Upper lobe of left lung (tissue), 6 donors: ENCODE data around the gene MRPS5. TPM values are rescaled to one million over a fixed set of nuclear protein-coding genes. Genes with fewer than 3 reads are reported as not detected.
"Not testable (repeated sequence)": the region's sequence is repeated elsewhere in the genome, so short reads cannot be mapped to it uniquely, and the experiment has no call there.

ENCODE experiments used
- ATAC-seq, 2 donors: fragments of 200-7000 bp; cut with Tn5 transposase; one replicate each; pipeline ENCODE4 v1.9.1; 2022; ENCODE audit warnings: mild to moderate bottlenecking in 2 of 2, moderate library complexity in 2 of 2; ENCODE audit not compliant: low FRiP score in 2 of 2
- DNase-seq, 2 donors: peaks; one replicate each; pipeline ENCODE4 v3.0.0-alpha.2; 2019 to 2020
- H3K27ac ChIP-seq, 4 donors: fragments of 200-600 bp; sonication (generic); one replicate each; pipeline ENCODE4 v1.5.1; 2016 to 2019
- H3K27me3 ChIP-seq, 4 donors: fragments of 200-600 bp; sonication (generic); one replicate each; pipeline ENCODE4 v1.5.1; 2017 to 2019
- H3K36me3 ChIP-seq, 4 donors: fragments of 200-600 bp; sonication (generic); one replicate each; pipeline ENCODE4 v1.5.1; 2016 to 2019
- H3K4me1 ChIP-seq, 4 donors: fragments of 200-600 bp; sonication (generic); one replicate each; pipeline ENCODE4 v1.5.1; 2018 to 2019
- H3K4me3 ChIP-seq, 4 donors: fragments of 200-600 bp; sonication (generic); one replicate each; pipeline ENCODE4 v1.5.1; 2017 to 2019; ENCODE audit warnings: mild to moderate bottlenecking in 2 of 4, moderate library complexity in 1 of 4
- H3K9me3 ChIP-seq, 4 donors: fragments of 200-600 bp; sonication (generic); one replicate each; pipeline ENCODE4 v1.5.1; 2018 to 2019
- CTCF ChIP-seq, 6 experiments: fragments of 450-650 bp in 4 of 6; fragments of 200-600 bp in 2 of 6; sonication (generic) in 2 of 6; IDR thresholded peaks; one replicate each; pipeline ENCODE4 v1.5.1; 2016 to 2019; ENCODE audit warnings: antibody characterized with exemption in 6 of 6
- EP300 ChIP-seq, 4 donors: sonication (generic); formaldehyde crosslinking; IDR thresholded peaks; one replicate each; pipeline ENCODE4 v1.5.1; 2017; ENCODE audit warnings: antibody characterized with exemption in 4 of 4, control low read depth in 2 of 4
- POLR2A ChIP-seq, 4 donors: fragments of 450-650 bp; IDR thresholded peaks; one replicate each; pipeline ENCODE4 v1.5.1; 2016 to 2017; ENCODE audit warnings: antibody characterized with exemption in 4 of 4, mild to moderate bottlenecking in 2 of 4
- POLR2AphosphoS5 ChIP-seq, 2 donors: sonication (generic); formaldehyde crosslinking; IDR thresholded peaks; one replicate each; pipeline ENCODE4 v1.5.1; 2017; ENCODE audit warnings: antibody characterized with exemption in 2 of 2
- WGBS, 2 donors: methylation state at CpG; one replicate each; pipeline ENCODE4 v1.1.5; 2017 to 2018; 5-methylcytosine and 5-hydroxymethylcytosine counted together
- total RNA-seq, 6 donors: library from RNA; depleted of rRNA in 4 of 6; stranded (reverse); fragments of >200 nt in 4 of 6; gene quantifications; one replicate each; pipeline versions ENCODE4 v1.1.0 to v1.2.1, GENCODE V29; 2016 to 2021
- donor health status: DM: no; HTN: no; CAD: no; lungs with moderate emphysema.
- donor health status: DM: no; HTN: yes; CAD: no; lungs with severe emphysema.

MRPS5 gene
- total RNA-seq, 6 donors from 2014 or later: 37.5 to 77.5 (median 47.9) TPM

- Histone ChIP-seq H3K27ac (no peak overlapping the region), H3K4me1 (peaks cover 0 to 16% (median 0%) of the 10 kb centered on the region in 4 donors), H3K27me3 (no peaks in the 10 kb centered on the region), H3K4me3 (no peak overlapping the region), H3K9me3 (no peaks in the 10 kb centered on the region), H3K36me3 (peaks cover 25 to 80% (median 41%) of the 10 kb centered on the region in 4 donors)
- WGBS, 2 donors: 83 to 95% methylated on average over 7 of the region's 7 CpGs
- no peak for DNase-seq
- no peak for ATAC-seq
- TF ChIP-seq POLR2A (IDR thresholded peaks at IDR 0.05) (no peak), POLR2AphosphoS5 (IDR thresholded peaks at IDR 0.05) (no peak), EP300 (IDR thresholded peaks at IDR 0.05) (no peak), CTCF (IDR thresholded peaks at IDR 0.05) (no peak)
Measured at GRCh38 chr2:95113464-95113863, 8.1 kb downstream of the MRPS5 start.

GRCh38 chr2:95110395-95110794, 11.2 kb downstream of the MRPS5 start:
- no peak for DNase-seq
- Histone ChIP-seq H3K4me3 (no peak overlapping the region), H3K9me3 (no peaks in the 10 kb centered on the region), H3K36me3 (peaks cover 51 to 94% (median 72%) of the 10 kb centered on the region in 4 donors), H3K4me1 (peaks cover 0 to 8% (median 0%) of the 10 kb centered on the region in 4 donors), H3K27me3 (no peaks in the 10 kb centered on the region), H3K27ac (no peak overlapping the region)
- no peak for ATAC-seq
- no peak for TF ChIP-seq POLR2A (IDR thresholded peaks at IDR 0.05)
- no peak for TF ChIP-seq EP300 (IDR thresholded peaks at IDR 0.05)

GRCh38 chr2:95109260-95109659, 12.3 kb downstream of the MRPS5 start:
- H3K4me1 ChIP-seq: no peaks in the 10 kb centered on the region
- no peak overlapping the region for H3K27ac ChIP-seq
- ATAC-seq (no peak), DNase-seq (no peak)
- peaks cover 52 to 99% (median 76%) of the 10 kb centered on the region in 4 donors for H3K36me3 ChIP-seq
- H3K27me3 ChIP-seq: no peaks in the 10 kb centered on the region
- H3K4me3 ChIP-seq: no peak overlapping the region
- TF ChIP-seq POLR2A (IDR thresholded peaks at IDR 0.05): no peak
- no peak for TF ChIP-seq EP300 (IDR thresholded peaks at IDR 0.05)
- TF ChIP-seq CTCF (IDR thresholded peaks at IDR 0.05): no peak
- no peak for TF ChIP-seq POLR2AphosphoS5 (IDR thresholded peaks at IDR 0.05)
- 84 to 87% methylated on average over 6 of the region's 6 CpGs for WGBS, 2 donors
- no peaks in the 10 kb centered on the region for H3K9me3 ChIP-seq

GRCh38 chr2:95106081-95106480, 15.5 kb downstream of the MRPS5 start:
- no peak overlapping the region for H3K27ac ChIP-seq
- no peak overlapping the region for H3K4me3 ChIP-seq
- H3K27me3 ChIP-seq: no peaks in the 10 kb centered on the region
- TF ChIP-seq POLR2AphosphoS5 (IDR thresholded peaks at IDR 0.05) (no peak), POLR2A (IDR thresholded peaks at IDR 0.05) (no peak)
- no peaks in the 10 kb centered on the region for H3K4me1 ChIP-seq
- H3K9me3 ChIP-seq: no peaks in the 10 kb centered on the region
- DNase-seq (no peak), ATAC-seq (no peak)
- H3K36me3 ChIP-seq: peaks cover 55 to 100% (median 76%) of the 10 kb centered on the region in 4 donors
- 78 to 89% methylated on average over 2 of the region's 2 CpGs for WGBS, 2 donors

- DNase-seq: no peak
- Histone ChIP-seq H3K36me3 (peaks cover 64 to 100% (median 80%) of the 10 kb centered on the region in 4 donors), H3K4me1 (no peaks in the 10 kb centered on the region), H3K27ac (no peak overlapping the region), H3K9me3 (no peaks in the 10 kb centered on the region), H3K4me3 (no peak overlapping the region), H3K27me3 (no peaks in the 10 kb centered on the region)
- WGBS, 2 donors: 94 to 97% methylated on average over 8 of the region's 8 CpGs
- TF ChIP-seq POLR2AphosphoS5 (IDR thresholded peaks at IDR 0.05) (no peak), EP300 (IDR thresholded peaks at IDR 0.05) (no peak), POLR2A (IDR thresholded peaks at IDR 0.05) (no peak), CTCF (IDR thresholded peaks at IDR 0.05) (no peak)
- ATAC-seq: no peak
Measured at GRCh38 chr2:95104606-95105005, 17.0 kb downstream of the MRPS5 start.

- Histone ChIP-seq H3K4me1 (no peaks in the 10 kb centered on the region), H3K36me3 (peaks cover 27 to 78% (median 52%) of the 10 kb centered on the region in 4 donors), H3K27me3 (no peaks in the 10 kb centered on the region), H3K9me3 (no peaks in the 10 kb centered on the region), H3K27ac (no peak overlapping the region), H3K4me3 (no peak overlapping the region)
- TF ChIP-seq POLR2A (IDR thresholded peaks at IDR 0.05) (no peak), CTCF (IDR thresholded peaks at IDR 0.05) (no peak), POLR2AphosphoS5 (IDR thresholded peaks at IDR 0.05) (no peak), EP300 (IDR thresholded peaks at IDR 0.05) (no peak)
- 93 to 98% methylated on average over 2 of the region's 2 CpGs for WGBS, 2 donors
- no peak for DNase-seq
- ATAC-seq: no peak
Measured at GRCh38 chr2:95099910-95100309, 21.7 kb downstream of the MRPS5 start.

- H3K27ac ChIP-seq, ATAC-seq, DNase-seq, H3K4me1 ChIP-seq, H3K27me3 ChIP-seq, H3K9me3 ChIP-seq, H3K4me3 ChIP-seq: not testable (repeated sequence)
- 97 to 99% methylated on average over 5 of the region's 5 CpGs for WGBS, 2 donors
- peaks cover 22 to 72% (median 46%) of the 10 kb centered on the region in 4 donors for H3K36me3 ChIP-seq
Measured at GRCh38 chr2:95098273-95098672, 23.3 kb downstream of the MRPS5 start.
